HUES64 (cell line): ENCODE results near the gene DCLRE1C.

Experiments used
- H3K27ac ChIP-seq: 2 replicates; pipeline ENCODE4 v1.7.0; 2013; ENCODE audit warnings: low read depth, low read length, inconsistent platforms
- H3K27me3 ChIP-seq: 2 replicates; pipeline ENCODE4 v1.6.1; 2013; ENCODE audit warnings: mild to moderate bottlenecking, low read length; ENCODE audit not compliant: insufficient read depth
- H3K36me3 ChIP-seq: 2 replicates; pipeline ENCODE4 v1.6.1; 2013; ENCODE audit warnings: mild to moderate bottlenecking, low read length; ENCODE audit not compliant: insufficient read depth
- H3K4me1 ChIP-seq: 2 replicates; pipeline ENCODE4 v1.6.1; 2013; ENCODE audit warnings: mild to moderate bottlenecking, low read length, moderate library complexity; ENCODE audit not compliant: insufficient read depth
- H3K4me3 ChIP-seq: 2 replicates; pipeline ENCODE4 v1.5.1; 2013; ENCODE audit warnings: mild to moderate bottlenecking, low read length, moderate library complexity
- H3K9ac ChIP-seq: 2 replicates; pipeline ENCODE4 v1.6.1; 2013; ENCODE audit warnings: mild to moderate bottlenecking, low read depth, low read length
- H3K9me3 ChIP-seq: 2 replicates; pipeline ENCODE4 v1.6.1; 2013; ENCODE audit warnings: low read depth, low read length; ENCODE audit not compliant: insufficient read depth
- WGBS: fragments of 150-250, 120-280 bp; methylation state at CpG from one replicate; pipeline ENCODE4 v1.1.7; 2013; ENCODE audit warnings: missing lambda C conversion rate; 5-methylcytosine and 5-hydroxymethylcytosine counted together

The DCLRE1C gene

GRCh38 chr10:14858338-14858960 lies 95.4 kb downstream of the DCLRE1C start:
- H3K9me3 ChIP-seq: no peaks in the 10 kb centered on the region
- H3K4me3 ChIP-seq: no peak overlapping the region
- H3K27me3 ChIP-seq: no peaks in the 10 kb centered on the region
- peaks cover 79% of the 10 kb centered on the region for H3K36me3 ChIP-seq
- WGBS: 95% methylated on average over 4 of the region's 6 CpGs
- no peak overlapping the region for H3K27ac ChIP-seq
- H3K9ac ChIP-seq: no peak overlapping the region
- no peaks in the 10 kb centered on the region for H3K4me1 ChIP-seq

GRCh38 chr10:14855453-14855852 lies 98.4 kb downstream of the DCLRE1C start:
- no peak overlapping the region for H3K4me3 ChIP-seq
- peaks cover 93% of the 10 kb centered on the region for H3K36me3 ChIP-seq
- H3K9ac ChIP-seq: no peak overlapping the region
- no peaks in the 10 kb centered on the region for H3K27me3 ChIP-seq
- WGBS: 100% methylated on average over 1 of the region's 1 CpG
- H3K4me1 ChIP-seq: no peaks in the 10 kb centered on the region
- no peak overlapping the region for H3K27ac ChIP-seq
- no peaks in the 10 kb centered on the region for H3K9me3 ChIP-seq

DNA sequence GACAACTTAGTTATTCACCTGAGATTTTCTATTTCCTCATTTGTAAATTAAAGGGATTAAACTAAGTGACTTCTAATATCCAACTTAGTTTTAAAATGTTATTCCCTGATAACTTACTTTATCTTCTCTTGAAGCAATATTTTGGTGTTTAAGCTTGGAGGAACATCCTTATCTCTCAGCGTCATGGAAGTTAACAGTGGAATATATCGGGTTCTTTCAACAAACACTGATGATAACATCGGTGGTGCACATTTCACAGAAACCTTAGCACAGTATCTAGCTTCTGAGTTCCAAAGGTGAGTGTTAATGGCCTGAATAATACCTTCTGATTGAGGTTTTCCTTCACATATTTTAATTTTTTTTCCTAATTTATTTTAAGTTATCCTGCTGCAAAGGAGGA lies 101.7 kb downstream of the DCLRE1C start:
- H3K36me3 ChIP-seq: peaks cover 84% of the 10 kb centered on the region
- no peak overlapping the region for H3K4me3 ChIP-seq
- H3K4me1 ChIP-seq: no peaks in the 10 kb centered on the region
- no peaks in the 10 kb centered on the region for H3K27me3 ChIP-seq
- H3K9ac ChIP-seq: no peak overlapping the region
- H3K27ac ChIP-seq: no peak overlapping the region
- H3K9me3 ChIP-seq: no peaks in the 10 kb centered on the region
- 96% methylated on average over 3 of the region's 3 CpGs for WGBS
